Measurements from ENCODE around the gene OSBPL8.

Gene OSBPL8

GRCh38 chr12:76457010-76457409 is 102.6 kb downstream of the OSBPL8 start:
- H3K4me3 ChIP-seq (ENCODE audit: insufficient read depth, low read length, poor library complexity, severe bottlenecking): no peak overlapping the region
- no peak for TF ChIP-seq EZH2phosphoT487 (conservative IDR thresholded peaks at IDR 0.05; ENCODE audit: low read length)
- TF ChIP-seq CTCF (IDR thresholded peaks at IDR 0.05; ENCODE audit: insufficient read depth, low read length, poor library complexity, severe bottlenecking): no peak
- H3K27me3 ChIP-seq (ENCODE audit: low read length): no peaks in the 10 kb centered on the region
- no peaks in the 10 kb centered on the region for H3K9me2 ChIP-seq (replicated peaks; ENCODE audit: insufficient read depth, low read length)
- no peaks in the 10 kb centered on the region for H4K20me1 ChIP-seq (ENCODE audit: low read depth, low read length)
- peaks cover 14% of the 10 kb centered on the region; the same call in 1 of the 2 replicates for H3F3A ChIP-seq (ENCODE audit: insufficient read depth)
- H2AFZ ChIP-seq (ENCODE audit: low read depth, low read length, severe bottlenecking): peak overlapping the region; percentile 52
- H3K79me2 ChIP-seq (ENCODE audit: insufficient read depth, low read length): no peaks in the 10 kb centered on the region; the same call in none of the 2 replicates
- no peak overlapping the region for H3K9ac ChIP-seq (ENCODE audit: low read length)
- H3K36me3 ChIP-seq (ENCODE audit: low read length): no peaks in the 10 kb centered on the region; the same call in 1 of the 2 replicates
- H3K27ac ChIP-seq (ENCODE audit: low read depth, low read length): peak overlapping the region; percentile 60
- no peaks in the 10 kb centered on the region for H3K9me3 ChIP-seq (ENCODE audit: insufficient read depth, low read length)
- peak overlapping the region; percentile 86 for H3K4me2 ChIP-seq (ENCODE audit: low read depth, low read length, poor library complexity, severe bottlenecking)

DNA sequence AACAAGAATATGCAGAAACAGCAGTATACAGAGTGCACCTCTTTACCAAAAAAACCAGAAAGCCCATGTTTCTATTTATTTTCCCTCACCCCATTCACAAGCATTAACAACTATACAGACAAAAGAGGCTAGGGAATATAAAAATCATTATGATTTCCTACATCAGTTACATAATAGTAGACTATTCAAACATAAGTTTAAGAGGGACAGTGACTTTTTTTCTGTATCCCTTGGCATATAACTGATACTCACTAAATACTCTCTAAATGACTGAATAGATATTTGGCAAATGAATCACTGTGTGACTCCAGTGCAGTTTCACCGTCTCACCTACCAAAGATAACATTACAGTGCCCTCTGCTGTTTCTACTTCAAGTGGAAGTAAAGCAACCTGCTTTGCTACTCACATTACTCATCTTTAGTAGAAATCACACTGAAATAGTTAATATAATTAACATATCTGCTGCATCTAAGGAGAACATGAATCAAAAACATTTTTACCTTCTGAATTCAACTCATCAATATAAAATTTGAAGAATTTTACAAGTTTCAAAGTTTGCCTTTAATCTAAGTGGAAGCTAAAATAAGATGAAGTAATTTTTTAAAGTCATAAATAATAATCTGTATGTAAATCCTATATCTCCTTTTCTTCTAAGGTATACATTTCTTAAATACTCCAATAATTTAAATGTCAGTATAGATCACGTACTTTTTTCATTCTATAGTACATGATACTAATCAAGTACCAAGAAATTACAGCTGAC is 103.8 kb downstream of the OSBPL8 start:
- Histone ChIP-seq H3K9me2 (replicated peaks; ENCODE audit: insufficient read depth, low read length) (no peaks in the 10 kb centered on the region), H4K20me1 (ENCODE audit: low read depth, low read length) (no peaks in the 10 kb centered on the region), H3K27ac (ENCODE audit: low read depth, low read length) (peak overlapping the region; percentile 60; the same call in 1 of the 2 replicates), H3F3A (ENCODE audit: insufficient read depth) (peaks cover 14% of the 10 kb centered on the region; the same call in 1 of the 2 replicates), H3K9me3 (ENCODE audit: insufficient read depth, low read length) (no peaks in the 10 kb centered on the region), H2AFZ (ENCODE audit: low read depth, low read length, severe bottlenecking) (no peak overlapping the region), H3K27me3 (ENCODE audit: low read length) (no peaks in the 10 kb centered on the region), H3K4me2 (ENCODE audit: low read depth, low read length, poor library complexity, severe bottlenecking) (peak overlapping the region; percentile 9), H3K4me3 (ENCODE audit: insufficient read depth, low read length, poor library complexity, severe bottlenecking) (no peak overlapping the region), H3K9ac (ENCODE audit: low read length) (no peak overlapping the region), H3K79me2 (ENCODE audit: insufficient read depth, low read length) (no peaks in the 10 kb centered on the region; the same call in 1 of the 2 replicates), H3K36me3 (ENCODE audit: low read length) (no peaks in the 10 kb centered on the region; the same call in 1 of the 2 replicates)
- TF ChIP-seq CTCF (IDR thresholded peaks at IDR 0.05; ENCODE audit: insufficient read depth, low read length, poor library complexity, severe bottlenecking) (peak; percentile 47), EZH2phosphoT487 (conservative IDR thresholded peaks at IDR 0.05; ENCODE audit: low read length) (no peak)

DNA sequence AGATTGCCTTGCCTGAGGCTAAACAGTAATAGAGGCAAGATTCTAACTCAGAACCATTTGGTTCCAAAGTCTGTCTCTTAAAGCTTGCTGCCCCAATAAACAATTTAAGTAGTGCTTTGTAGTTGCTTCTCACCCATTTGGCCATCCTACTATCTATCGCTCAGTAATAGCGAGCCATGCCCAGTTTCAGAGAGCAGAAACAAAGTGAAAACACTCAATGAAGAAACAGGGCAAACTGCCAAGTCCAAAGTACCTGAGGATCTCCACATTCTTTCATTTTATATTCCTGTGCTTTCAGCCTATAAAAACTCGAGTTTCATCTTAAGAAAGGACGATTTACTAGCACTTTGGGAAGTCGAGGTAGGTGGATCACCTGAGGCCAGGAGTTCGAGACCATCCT is 108.0 kb downstream of the OSBPL8 start:
- no peak overlapping the region for H3K9ac ChIP-seq (ENCODE audit: low read length)
- no peaks in the 10 kb centered on the region for H4K20me1 ChIP-seq (ENCODE audit: low read depth, low read length)
- H3K4me2 ChIP-seq (ENCODE audit: low read depth, low read length, poor library complexity, severe bottlenecking): no peak overlapping the region
- H3K27ac ChIP-seq (ENCODE audit: low read depth, low read length): no peak overlapping the region
- TF ChIP-seq EZH2phosphoT487 (conservative IDR thresholded peaks at IDR 0.05; ENCODE audit: low read length) (no peak), CTCF (IDR thresholded peaks at IDR 0.05; ENCODE audit: insufficient read depth, low read length, poor library complexity, severe bottlenecking) (no peak)
- no peaks in the 10 kb centered on the region for H3K79me2 ChIP-seq (ENCODE audit: insufficient read depth, low read length)
- H3F3A ChIP-seq (ENCODE audit: insufficient read depth): peaks cover 11% of the 10 kb centered on the region; the same call in 1 of the 2 replicates
- no peaks in the 10 kb centered on the region for H3K27me3 ChIP-seq (ENCODE audit: low read length)
- H2AFZ ChIP-seq (ENCODE audit: low read depth, low read length, severe bottlenecking): no peak overlapping the region
- H3K4me3 ChIP-seq (ENCODE audit: insufficient read depth, low read length, poor library complexity, severe bottlenecking): no peak overlapping the region
- H3K9me3 ChIP-seq (ENCODE audit: insufficient read depth, low read length): no peaks in the 10 kb centered on the region
- H3K36me3 ChIP-seq (ENCODE audit: low read length): no peaks in the 10 kb centered on the region
- H3K9me2 ChIP-seq (replicated peaks; ENCODE audit: insufficient read depth, low read length): no peaks in the 10 kb centered on the region
